HEK293T (cell line): ENCODE results near the gene MTMR12.

ENCODE experiments used
- BHLHE40 ChIP-seq: fragments of 450-650 bp; IDR thresholded peaks from 2 replicates; pipeline ENCODE4 v1.6.1; 2016; ENCODE audit warnings: mild to moderate bottlenecking, moderate library complexity, borderline replicate concordance
- CTBP1 ChIP-seq: fragments of 450-650 bp; IDR thresholded peaks from 2 replicates; pipeline ENCODE4 v1.6.1; 2016; ENCODE audit warnings: borderline replicate concordance
- FOXM1 ChIP-seq: fragments of 450-650 bp; IDR thresholded peaks from 2 replicates; pipeline ENCODE4 v1.6.1; 2017; ENCODE audit warnings: mild to moderate bottlenecking, borderline replicate concordance
- HDGF ChIP-seq: fragments of 450-650 bp; IDR thresholded peaks from 2 replicates; pipeline ENCODE4 v1.6.1; 2017; ENCODE audit warnings: antibody characterized with exemption, borderline replicate concordance
- SP1 ChIP-seq: fragments of 450-650 bp; IDR thresholded peaks from 2 replicates; pipeline ENCODE4 v1.6.1; 2017

DNA sequence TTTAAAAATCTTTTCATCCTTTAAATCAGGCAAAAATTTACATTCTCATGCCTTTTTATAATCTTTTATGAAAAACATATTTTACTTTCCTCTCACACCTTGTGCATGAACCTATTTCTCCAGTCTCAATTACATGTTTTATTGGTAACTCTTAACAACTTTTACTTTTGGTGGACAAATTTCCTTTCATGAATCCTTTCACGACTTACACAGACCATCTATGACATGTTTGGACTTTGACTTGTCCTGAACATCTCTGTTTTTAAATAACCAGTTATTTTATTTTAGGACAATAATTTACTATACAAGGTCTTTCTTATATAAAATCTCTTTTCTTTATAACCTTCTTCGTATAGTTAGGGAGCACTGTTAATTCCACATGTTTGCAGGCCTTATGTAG is 26.5 kb upstream of the MTMR12 start:
- TF ChIP-seq FOXM1 (no peak), SP1 (no peak), BHLHE40 (no peak), HDGF (no peak), CTBP1 (no peak)
